RPMI8226 (cell line): Measurements from ENCODE around the gene SPHK2.
A peak's percentile ranks its signal among the peaks of the same experiment; 100 is the strongest.
"Not testable (repeated sequence)": the region's sequence is repeated elsewhere in the genome, so short reads cannot be mapped to it uniquely, and the experiment has no call there.

ENCODE experiments used
- DNase-seq: peaks from one replicate; pipeline ENCODE4 v3.0.0-alpha.2; 2015

Gene SPHK2

GRCh38 chr19:48638831-48639381, 19.6 kb downstream of the SPHK2 start:
- no peak for DNase-seq

GRCh38 chr19:48639483-48640375, 20.4 kb downstream of the SPHK2 start:
- DNase-seq: no peak

GRCh38 chr19:48641850-48642249, 22.5 kb downstream of the SPHK2 start:
- no peak for DNase-seq

GRCh38 chr19:48642862-48643261, 23.6 kb downstream of the SPHK2 start:
- no peak for DNase-seq

GRCh38 chr19:48644355-48644754, 25.0 kb downstream of the SPHK2 start:
- no peak for DNase-seq

GRCh38 chr19:48644839-48645619, 25.7 kb downstream of the SPHK2 start:
- peak; percentile 79 for DNase-seq

- DNase-seq: no peak
These were observed 26.3 kb downstream of the SPHK2 start for GRCh38 chr19:48645620-48646000.

- DNase-seq: peak; percentile 88
These were observed 26.9 kb downstream of the SPHK2 start, which contains the start of gene CA11 for GRCh38 chr19:48646001-48646721. TSS of gene CA11 (minus strand) at chr19:48646187. CDS start at chr19:48645632, 555 bp downstream.

GRCh38 chr19:48646722-48647216, 27.5 kb downstream of the SPHK2 start:
- no peak for DNase-seq

GRCh38 chr19:48648134-48648533, 28.8 kb downstream of the SPHK2 start:
- DNase-seq: no peak

- DNase-seq: no peak
These were observed 31.8 kb downstream of the SPHK2 start for GRCh38 chr19:48650974-48651682.

GRCh38 chr19:48651683-48652048, 32.4 kb downstream of the SPHK2 start:
- DNase-seq: no peak

GRCh38 chr19:48654299-48655059, 35.2 kb downstream of the SPHK2 start:
- DNase-seq: peak; percentile 91

GRCh38 chr19:48656840-48657474, 37.7 kb downstream of the SPHK2 start:
- no peak for DNase-seq

- not testable (repeated sequence) for DNase-seq
These were observed 38.5 kb downstream of the SPHK2 start for GRCh38 chr19:48657828-48658227.

GRCh38 chr19:48658483-48658882, 39.2 kb downstream of the SPHK2 start:
- DNase-seq: no peak

- DNase-seq: no peak
These were observed 40.5 kb downstream of the SPHK2 start for GRCh38 chr19:48659768-48660167.

GRCh38 chr19:48660852-48661710, 41.8 kb downstream of the SPHK2 start:
- peak; percentile 80 for DNase-seq

GRCh38 chr19:48661711-48662090, 42.4 kb downstream of the SPHK2 start:
- no peak for DNase-seq

- DNase-seq: no peak
These were observed 44.4 kb downstream of the SPHK2 start for GRCh38 chr19:48663667-48664066.
